Measurements from ENCODE around the gene ADAM8. TPM values are rescaled to one million over a fixed set of nuclear protein-coding genes. Genes with fewer than 3 reads are reported as not detected.

The ADAM8 gene
- total RNA-seq, 2 donors from 2014 or later = 3.4 to 4.6 TPM

DNA sequence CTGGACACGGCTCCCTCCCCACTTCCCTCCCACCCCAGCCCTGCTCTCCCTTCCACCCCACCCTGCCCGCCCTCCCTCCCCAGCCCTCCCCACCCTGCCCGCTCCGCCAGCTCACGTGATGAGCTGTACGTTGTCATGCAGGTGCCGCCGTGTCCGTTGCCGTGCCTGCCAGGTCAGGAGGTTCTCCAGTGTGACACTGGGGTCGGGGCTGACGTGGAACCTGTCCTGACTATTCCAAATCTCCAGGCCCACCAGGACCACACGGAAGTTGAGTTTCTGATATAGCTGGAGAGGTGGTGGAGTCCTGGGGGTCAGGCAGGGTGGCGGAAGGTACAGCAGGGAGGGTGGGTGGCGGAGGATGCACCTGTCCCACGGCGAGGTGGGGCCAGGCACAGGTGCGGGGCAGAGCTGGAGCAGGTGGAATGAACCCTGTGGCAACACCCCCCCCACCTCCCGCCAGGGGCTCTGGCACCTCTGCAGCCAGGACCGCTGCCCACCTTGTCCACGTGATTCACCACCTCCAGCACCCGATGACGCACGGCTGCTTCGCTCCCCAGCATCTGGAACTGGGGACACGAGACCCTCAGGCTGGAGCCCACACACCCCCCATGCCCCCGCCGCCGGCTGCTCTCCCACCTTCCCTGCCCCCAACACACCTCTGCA lies 4.2 kb downstream of the ADAM8 start:
- ATAC-seq (no peak), DNase-seq (no peak)
- 83 to 84% methylated on average over 20 to 22 of the region's 29 CpGs for WGBS, 2 donors
- Histone ChIP-seq H3K4me1 (peaks cover 15% of the 10 kb centered on the region), H3K36me3 (replicated peaks in 1 of 2; ENCODE audit: insufficient read depth in 1 of 2, low read depth in 2 of 2) (peaks cover 0 to 3% of the 10 kb centered on the region in 2 donors), H3K9me3 (no peaks in the 10 kb centered on the region), H3K27me3 (no peaks in the 10 kb centered on the region), H3K27ac (no peak overlapping the region), H3K4me3 (no peak overlapping the region)
- TF ChIP-seq, protein P1, sequence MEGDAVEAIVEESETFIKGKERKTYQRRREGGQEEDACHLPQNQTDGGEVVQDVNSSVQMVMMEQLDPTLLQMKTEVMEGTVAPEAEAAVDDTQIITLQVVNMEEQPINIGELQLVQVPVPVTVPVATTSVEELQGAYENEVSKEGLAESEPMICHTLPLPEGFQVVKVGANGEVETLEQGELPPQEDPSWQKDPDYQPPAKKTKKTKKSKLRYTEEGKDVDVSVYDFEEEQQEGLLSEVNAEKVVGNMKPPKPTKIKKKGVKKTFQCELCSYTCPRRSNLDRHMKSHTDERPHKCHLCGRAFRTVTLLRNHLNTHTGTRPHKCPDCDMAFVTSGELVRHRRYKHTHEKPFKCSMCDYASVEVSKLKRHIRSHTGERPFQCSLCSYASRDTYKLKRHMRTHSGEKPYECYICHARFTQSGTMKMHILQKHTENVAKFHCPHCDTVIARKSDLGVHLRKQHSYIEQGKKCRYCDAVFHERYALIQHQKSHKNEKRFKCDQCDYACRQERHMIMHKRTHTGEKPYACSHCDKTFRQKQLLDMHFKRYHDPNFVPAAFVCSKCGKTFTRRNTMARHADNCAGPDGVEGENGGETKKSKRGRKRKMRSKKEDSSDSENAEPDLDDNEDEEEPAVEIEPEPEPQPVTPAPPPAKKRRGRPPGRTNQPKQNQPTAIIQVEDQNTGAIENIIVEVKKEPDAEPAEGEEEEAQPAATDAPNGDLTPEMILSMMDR (IDR thresholded peaks at IDR 0.05) = no peak
- no peak for TF ChIP-seq POLR2A (IDR thresholded peaks at IDR 0.05)
- intact Hi-C loops (cut with DNase I) = no loop called here

DNA sequence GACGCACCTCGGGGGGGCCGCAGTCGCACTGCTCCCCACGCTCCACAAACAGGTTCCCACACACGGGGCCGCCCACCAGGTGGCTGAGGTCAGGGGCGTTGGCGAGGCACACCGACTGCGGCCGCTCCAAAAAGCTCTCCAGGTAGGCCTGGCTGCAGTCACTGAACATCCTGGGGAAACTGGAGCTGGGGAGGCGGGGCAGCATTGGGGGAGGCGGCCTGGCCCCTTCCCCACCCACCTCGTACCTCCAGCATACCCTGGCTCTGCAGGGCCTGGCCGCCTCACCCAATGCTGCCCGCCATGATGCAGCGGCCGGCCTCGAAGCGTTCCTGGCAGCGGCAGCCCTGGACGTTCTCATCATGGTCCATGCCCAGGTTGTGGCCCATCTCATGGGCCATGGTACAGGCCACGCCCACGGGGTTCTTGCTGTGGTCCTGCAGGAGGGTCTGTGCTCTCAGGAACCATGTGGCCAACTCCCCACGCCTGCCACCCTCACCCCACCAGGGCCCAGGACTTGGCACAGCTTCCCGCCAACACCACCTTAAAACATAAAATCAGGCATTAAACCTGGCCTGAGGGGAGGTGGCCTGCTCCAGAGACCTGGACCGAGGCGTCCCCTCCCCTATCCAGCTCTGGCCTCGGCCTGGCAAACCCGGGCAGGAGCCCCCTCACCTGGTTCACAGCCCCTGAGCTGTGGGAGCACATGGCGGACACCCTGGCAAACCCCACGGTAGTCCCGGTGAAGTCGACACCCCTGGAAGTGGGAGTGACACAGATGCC lies 5.0 kb downstream of the ADAM8 start:
- no peaks in the 10 kb centered on the region for H3K27me3 ChIP-seq
- no peak overlapping the region for H3K4me3 ChIP-seq
- H3K9me3 ChIP-seq = no peaks in the 10 kb centered on the region
- ATAC-seq (no peak), DNase-seq (no peak)
- H3K4me1 ChIP-seq = peaks cover 7% of the 10 kb centered on the region
- no peak overlapping the region for H3K27ac ChIP-seq
- WGBS, 2 donors = 82 to 87% methylated on average over 17 to 35 of the region's 35 CpGs
- intact Hi-C loops (cut with DNase I) = no loop called here
- H3K36me3 ChIP-seq (replicated peaks in 1 of 2; ENCODE audit: insufficient read depth in 1 of 2, low read depth in 2 of 2) = peaks cover 0 to 3% of the 10 kb centered on the region in 2 donors
- TF ChIP-seq, protein P1 (IDR thresholded peaks at IDR 0.05) = no peak
- TF ChIP-seq POLR2A (IDR thresholded peaks at IDR 0.05) = no peak

DNA sequence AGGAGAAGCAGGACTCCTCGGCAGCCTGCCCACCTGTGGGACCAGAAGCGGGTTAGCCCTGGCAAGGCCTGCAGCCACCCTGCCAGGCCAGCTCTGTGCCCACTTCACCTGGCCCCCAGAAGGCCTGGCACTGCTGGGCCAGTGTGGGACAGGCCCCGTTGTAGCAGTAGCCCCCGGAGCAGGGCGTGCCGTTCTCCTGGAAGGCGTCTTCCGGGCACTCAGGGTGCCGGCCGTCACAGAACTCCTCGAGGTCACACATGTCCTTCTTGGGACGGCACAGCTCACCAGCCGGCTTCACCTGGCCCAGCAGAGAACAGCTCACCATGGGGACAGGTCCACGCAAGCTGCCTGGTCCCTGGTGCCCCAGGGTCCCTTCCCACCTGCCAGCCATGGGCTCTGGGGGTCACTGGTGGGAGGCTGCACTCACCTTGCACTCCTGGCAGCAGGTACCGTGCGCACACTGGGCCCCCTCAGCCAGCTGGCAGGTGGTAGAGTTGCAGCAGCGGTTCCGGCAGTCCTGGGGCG lies 5.8 kb downstream of the ADAM8 start:
- Histone ChIP-seq H3K27me3 (no peaks in the 10 kb centered on the region), H3K36me3 (replicated peaks in 1 of 2; ENCODE audit: insufficient read depth in 1 of 2, low read depth in 2 of 2) (peaks cover 0 to 3% of the 10 kb centered on the region in 2 donors), H3K4me3 (no peak overlapping the region), H3K27ac (no peak overlapping the region), H3K4me1 (no peaks in the 10 kb centered on the region), H3K9me3 (no peaks in the 10 kb centered on the region)
- ATAC-seq (no peak), DNase-seq (no peak)
- TF ChIP-seq POLR2A (IDR thresholded peaks at IDR 0.05) = no peak
- TF ChIP-seq, protein P1 (IDR thresholded peaks at IDR 0.05) = no peak
- 92 to 95% methylated on average over 4 to 8 of the region's 19 CpGs for WGBS, 2 donors
- intact Hi-C loops (cut with DNase I) = no loop called here

DNA sequence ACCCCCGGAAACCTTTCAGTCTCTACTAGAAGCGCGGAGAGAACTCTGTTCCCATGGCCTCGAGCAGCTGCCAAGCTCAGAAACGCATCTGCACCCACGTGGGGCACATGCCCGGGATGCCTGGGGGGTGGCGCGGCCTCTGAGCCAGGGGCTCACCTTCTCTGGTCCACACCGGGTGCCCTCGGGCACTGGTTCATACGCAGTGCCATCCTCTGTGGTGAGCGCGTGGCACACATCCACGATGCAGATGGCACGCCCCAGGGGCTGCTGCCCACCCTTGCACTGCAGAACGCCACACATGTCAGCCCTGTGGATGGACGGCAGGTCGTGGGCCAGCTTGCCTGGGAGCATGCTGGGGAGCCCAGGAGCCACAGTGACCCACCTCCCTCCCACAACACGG lies 6.5 kb downstream of the ADAM8 start:
- Histone ChIP-seq H3K9me3 (no peaks in the 10 kb centered on the region), H3K4me3 (no peak overlapping the region), H3K27ac (no peak overlapping the region), H3K36me3 (replicated peaks in 1 of 2; ENCODE audit: insufficient read depth in 1 of 2, low read depth in 2 of 2) (peaks cover 0 to 3% of the 10 kb centered on the region in 2 donors), H3K27me3 (no peaks in the 10 kb centered on the region), H3K4me1 (no peaks in the 10 kb centered on the region)
- WGBS, 2 donors = 83 to 89% methylated on average over 1 to 15 of the region's 20 CpGs
- no peak for TF ChIP-seq POLR2A (IDR thresholded peaks at IDR 0.05)
- TF ChIP-seq, protein P1 (IDR thresholded peaks at IDR 0.05) = no peak
- intact Hi-C loops (cut with DNase I) = no loop called here
- DNase-seq = no peak
- no peak for ATAC-seq

Data from body of pancreas (tissue), 4 donors.